K562 (cell line): ENCODE measurements around the gene ROR2. TPM values are rescaled to one million over a fixed set of nuclear protein-coding genes. Genes with fewer than 3 reads are reported as not detected.

Experiments used
- ATAC-seq: fragments of 200-7000 bp; cut with Tn5 transposase; 3 replicates; pipeline ENCODE4 v1.9.1; 2020; ENCODE audit warnings: moderate library complexity
- BruUV-seq: library from RNA; stranded (reverse); fragments of 400-500 nt; replicated peaks from 2 replicates; lab custom pipeline; 2021; lab: Mats Ljungman, UMichigan
- CTCF ChIA-PET: fragments of 300-600 bp; formaldehyde crosslinking; extraction: SDS; loops from one replicate; lab custom pipeline; 2021; ENCODE audit warnings: low intra/inter-chr PET ratio; lab: Yijun Ruan, JAX
- POLR2A ChIA-PET: fragments of 300-600, 350-650 bp; sonication (Branson Sonifier 250); formaldehyde crosslinking; extraction: SDS; loops from one replicate; lab custom pipeline; 2021; ENCODE audit warnings: antibody characterized with exemption, inconsistent platforms; lab: Yijun Ruan, JAX
- DNase-seq, 4 experiments: peaks; one replicate each; pipeline versions ENCODE4 v3.0.0 to v3.0.0-alpha.2; 2011 to 2018; ENCODE audit warnings: low spot score in 3 of 4, mixed read lengths in 3 of 4; ENCODE audit errors: extremely low read depth in 1 of 4
- FAIRE-seq: peaks from 2 replicates; lab custom pipeline; 2011; peaks lifted over from hg19 to GRCh38; lab: Jason Lieb, UNC
- H2AFZ ChIP-seq: 2 replicates; pipeline ENCODE4 v1.6.0; 2011; ENCODE audit warnings: low read depth, low read length, control low read depth, inconsistent platforms
- H3K27ac ChIP-seq: fragments of 200-600 bp; 3 replicates; pipeline ENCODE4 v1.8.0; 2011; ENCODE audit warnings: low read depth, mild to moderate bottlenecking, control low read depth, inconsistent platforms, low read length, moderate library complexity, mixed read lengths; ENCODE audit errors: extremely low read depth
- H3K27me3 ChIP-seq, 2 experiments: fragments of 300-600 bp in 1 of 2; 2 replicates in 1 of 2; 3 replicates in 1 of 2; pipeline versions ENCODE4 v1.6.0 to v1.8.0; 2011; ENCODE audit warnings: inconsistent platforms in 2 of 2, low read length in 2 of 2, mild to moderate bottlenecking in 1 of 2, mixed read lengths in 1 of 2, moderate library complexity in 1 of 2; ENCODE audit not compliant: control insufficient read depth in 2 of 2, insufficient read depth in 2 of 2
- H3K36me3 ChIP-seq: fragments of 300-600 bp; 3 replicates; pipeline ENCODE4 v1.8.0; 2011; ENCODE audit warnings: mild to moderate bottlenecking, low read length, inconsistent platforms; ENCODE audit not compliant: control insufficient read depth, insufficient read depth
- H3K4me1 ChIP-seq, 2 experiments: fragments of 200-600 bp in 1 of 2; replicated peaks in 1 of 2; 2 replicates in 1 of 2; 3 replicates in 1 of 2; pipeline versions ENCODE4 v1.5.1 to v1.8.0; 2011; ENCODE audit warnings: inconsistent platforms in 2 of 2, low read length in 2 of 2, mild to moderate bottlenecking in 1 of 2, mixed read lengths in 1 of 2, moderate library complexity in 1 of 2; ENCODE audit not compliant: control insufficient read depth in 2 of 2, insufficient read depth in 2 of 2
- H3K4me2 ChIP-seq: 2 replicates; pipeline ENCODE4 v1.6.1; 2011; ENCODE audit warnings: low read length, control low read depth, inconsistent platforms, mixed read lengths; ENCODE audit not compliant: insufficient read depth
- H3K4me3 ChIP-seq: fragments of 200-600 bp; sonication (generic), shearing (Covaris generic); 2 replicates; pipeline ENCODE4 v1.5.1; 2016; ENCODE audit warnings: control low read depth, inconsistent platforms
- H3K79me2 ChIP-seq: fragments of 200-600 bp; 3 replicates; pipeline ENCODE4 v1.8.0; 2011; ENCODE audit warnings: low read length, inconsistent platforms; ENCODE audit not compliant: control insufficient read depth, insufficient read depth
- H3K9ac ChIP-seq, 2 experiments: 2 replicates each; pipeline versions ENCODE4 v1.6.0 to v1.6.1; 2011; ENCODE audit warnings: low read depth in 2 of 2, low read length in 2 of 2, control low read depth in 1 of 2, inconsistent platforms in 1 of 2, mild to moderate bottlenecking in 1 of 2, mixed read lengths in 1 of 2; ENCODE audit not compliant: insufficient read depth in 1 of 2
- H3K9me1 ChIP-seq: one replicate; pipeline ENCODE4 v1.6.0; 2011; ENCODE audit warnings: inconsistent platforms, mild to moderate bottlenecking, low read length, moderate library complexity; ENCODE audit not compliant: control insufficient read depth, insufficient read depth
- H3K9me3 ChIP-seq: replicated peaks from 2 replicates; pipeline ENCODE4 v1.5.1; 2011; ENCODE audit warnings: low read depth, low read length, inconsistent platforms; ENCODE audit not compliant: control insufficient read depth, insufficient read depth
- H4K20me1 ChIP-seq: replicated peaks from 2 replicates; pipeline ENCODE4 v1.6.1; 2011; ENCODE audit warnings: low read length, inconsistent platforms, mixed read lengths; ENCODE audit not compliant: control insufficient read depth, insufficient read depth
- BCOR ChIP-seq: fragments of 450-650 bp; IDR thresholded peaks from 2 replicates; pipeline ENCODE4 v1.6.1; 2016
- EP300 ChIP-seq: IDR thresholded peaks from 2 replicates; pipeline ENCODE4 v1.6.1; 2012; ENCODE audit warnings: low read length, improper control_type of control experiment
- FOSL1 ChIP-seq: fragments of 200-800 bp; sonication (Bioruptor generic); conservative IDR thresholded peaks from 2 replicates; pipeline ENCODE4 v1.6.1; 2016; ENCODE audit warnings: missing genetic modification characterization, missing compliant biosample characterization
- KDM5B ChIP-seq: fragments of 200-600 bp; sonication (generic); IDR thresholded peaks from 2 replicates; pipeline ENCODE4 v1.6.1; 2012; ENCODE audit warnings: low read depth, mild to moderate bottlenecking, moderate library complexity, low read length, control low read depth, inconsistent platforms; ENCODE audit not compliant: insufficient replicate concordance
- MAZ ChIP-seq, 2 experiments: fragments of 450-650 bp in 1 of 2; sonication (generic) in 1 of 2; formaldehyde crosslinking; IDR thresholded peaks in 1 of 2; conservative IDR thresholded peaks in 1 of 2; 2 replicates each; pipeline versions ENCODE4 v1.4.0 to v1.5.0; 2020; ENCODE audit warnings: mild to moderate bottlenecking in 1 of 2, missing genetic modification reagents in 1 of 2
- MYNN ChIP-seq, 2 experiments: sonication (generic); formaldehyde crosslinking in 1 of 2; IDR thresholded peaks; 2 replicates each; pipeline versions ENCODE4 v1.5.0 to v1.6.1; 2016 to 2020; ENCODE audit warnings: antibody characterized with exemption in 1 of 2, missing genetic modification reagents in 1 of 2
- NELFE ChIP-seq: IDR thresholded peaks from 2 replicates; pipeline ENCODE4 v1.6.1; 2011; ENCODE audit warnings: mild to moderate bottlenecking; ENCODE audit not compliant: insufficient read depth, insufficient read length
- NFE2L1 ChIP-seq: fragments of 450-650 bp; IDR thresholded peaks from 2 replicates; pipeline ENCODE4 v1.6.1; 2016; ENCODE audit warnings: missing genetic modification characterization, low read depth, mild to moderate bottlenecking, missing compliant biosample characterization, moderate library complexity, borderline replicate concordance
- POLR2AphosphoS2 ChIP-seq: IDR thresholded peaks from 2 replicates; pipeline ENCODE4 v1.6.1; 2012; ENCODE audit warnings: low read length, improper control_type of control experiment
- SMAD3 ChIP-seq: fragments of 450-650 bp; formaldehyde crosslinking; conservative IDR thresholded peaks from 2 replicates; pipeline ENCODE4 v1.4.0; 2020; ENCODE audit warnings: mild to moderate bottlenecking
- TRIM28 ChIP-seq: fragments of 450-650 bp; IDR thresholded peaks from 2 replicates; pipeline ENCODE4 v1.6.1; 2017
- ZNF316 ChIP-seq: fragments of 450-650 bp; IDR thresholded peaks from 2 replicates; pipeline ENCODE4 v1.6.1; 2016
- WGBS: fragments of 100-300 bp; shearing (Covaris generic); methylation state at CpG from one replicate; pipeline ENCODE4 v1.1.6; 2016; ENCODE audit warnings: low coverage, mixed read lengths; ENCODE audit not compliant: insufficient coverage; ENCODE audit errors: missing lambda C conversion rate; 5-methylcytosine and 5-hydroxymethylcytosine counted together
- in situ Hi-C: fragments of 300-500 bp; cut with MboI; formaldehyde crosslinking; loops from 4 replicates; pipeline ENCODE4 v1.15.0; 2018; ENCODE audit warnings: inconsistent platforms, mixed read lengths
- intact Hi-C: fragments of 100-400 bp; cut with micrococcal nuclease; formaldehyde crosslinking; loops from 2 replicates; pipeline ENCODE4 v1.14.2; 2022
- polyA plus RNA-seq, 8 experiments: library from polyadenylated mRNA; depleted of rRNA in 4 of 8; stranded (reverse) in 5 of 8; unstranded in 3 of 8; fragments of >200 nt; fragmentation: Nextera tagmentation in 2 of 8; fragmentation: Illumina TruSeq in 1 of 8; extraction: Ambion mirVana in 2 of 8; extraction: Trizol in 1 of 8; gene quantifications; 2 replicates each; pipeline versions ENCODE4 v1.2.1 to v1.2.3, GENCODE V29; 2011 to 2014; ENCODE audit warnings: inconsistent platforms in 1 of 8, missing spikeins in 1 of 8
- total RNA-seq, 7 experiments: library from RNA; depleted of rRNA in 6 of 7; stranded (reverse); fragments of >200 nt in 6 of 7; fragmentation: Illumina TruSeq in 2 of 7; extraction: Trizol in 2 of 7; gene quantifications; 2 replicates each; pipeline versions ENCODE4 v1.2.1 to v1.2.3, GENCODE V29; 2011 to 2021; ENCODE audit warnings: low replicate concordance in 1 of 7
- TF ChIP-seq, protein P1 (sequence below): fragments of 450-650 bp; formaldehyde crosslinking; IDR thresholded peaks from 2 replicates; pipeline ENCODE4 v1.4.0; 2020; ENCODE audit warnings: mild to moderate bottlenecking, moderate library complexity

ROR2 gene
- total and polyA plus RNA-seq, 9 of the 15 experiments (the other 6 are each of a cell fraction or from before 2014, with no cell fraction given), result 5.6 to 33.8 (median 15.3) TPM

DNA sequence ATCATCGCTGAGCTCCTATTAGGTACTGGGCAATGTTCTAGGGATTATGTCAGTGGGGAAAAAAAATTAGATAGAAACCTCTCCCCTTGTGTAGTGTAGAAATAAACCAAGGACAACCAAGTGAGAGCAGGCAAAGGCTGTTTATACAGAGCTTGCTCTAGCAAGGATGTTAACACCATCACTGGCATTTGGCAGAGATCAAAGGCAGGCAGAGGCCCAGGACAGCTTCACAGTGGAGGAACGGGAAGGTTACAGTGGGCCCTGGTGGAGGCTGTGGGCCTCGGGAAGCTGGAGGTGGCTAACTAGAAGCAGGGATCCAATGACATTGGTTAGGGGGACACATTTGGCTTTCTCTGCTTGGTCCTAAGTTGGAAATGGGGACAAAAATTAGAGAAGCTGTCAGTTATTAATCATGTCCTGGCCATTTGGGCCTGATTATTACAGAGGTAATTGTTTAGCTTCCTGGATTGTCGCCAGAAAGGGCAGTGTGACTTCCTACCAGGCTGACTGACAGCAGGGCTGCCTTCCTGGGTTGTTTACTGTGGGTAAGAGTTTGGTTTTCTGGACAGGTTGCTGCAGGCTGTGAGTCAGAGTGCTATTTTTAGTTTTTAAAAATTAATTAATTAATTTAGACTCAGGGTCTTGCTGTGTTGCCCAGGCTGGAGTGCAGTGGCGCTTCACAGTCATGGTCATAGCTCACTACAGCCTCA is 259.3 kb downstream of the ROR2 start:
- no peaks in the 10 kb centered on the region for H4K20me1 ChIP-seq
- ChIA-PET POLR2A (interaction anchor here (0.5 kb wide), 1 partner anchor 106 kb away, joined by 3 read pairs; no protein-coding TSS in a partner anchor), CTCF (interaction anchor here (0.6 kb wide), 1 partner anchor 176 kb away, joined by 3 read pairs; no protein-coding TSS in a partner anchor)
- no peak overlapping the region for H3K4me3 ChIP-seq
- no peaks in the 10 kb centered on the region for H3K79me2 ChIP-seq
- H3K4me1 ChIP-seq, result no peaks in the 10 kb centered on the region
- intact Hi-C loops (no loop called here), in situ Hi-C loops (no loop called here)
- H3K9me1 ChIP-seq, result no peaks in the 10 kb centered on the region
- no peak overlapping the region for H2AFZ ChIP-seq
- ATAC-seq, result no peak
- WGBS, result 6% methylated on average over 5 of the region's 5 CpGs
- no peak overlapping the region for H3K9ac ChIP-seq
- no peak overlapping the region for H3K27ac ChIP-seq
- DNase-seq, result no peak
- no peaks in the 10 kb centered on the region for H3K9me3 ChIP-seq
- H3K27me3 ChIP-seq, result no peaks in the 10 kb centered on the region
- no peak for TF ChIP-seq KDM5B
- no peak for TF ChIP-seq MYNN (IDR thresholded peaks at IDR 0.05)
- no peak for TF ChIP-seq MYNN (CRISPR knock-in tag; IDR thresholded peaks at IDR 0.05)
- no peak for TF ChIP-seq SMAD3
- no peak for TF ChIP-seq TRIM28
- TF ChIP-seq BCOR, result no peak
- TF ChIP-seq POLR2AphosphoS2, result no peak
- TF ChIP-seq NFE2L1 (tag), result no peak
- TF ChIP-seq EP300, result no peak
- TF ChIP-seq NELFE, result no peak
- TF ChIP-seq ZNF316, result no peak
- TF ChIP-seq, protein P1, sequence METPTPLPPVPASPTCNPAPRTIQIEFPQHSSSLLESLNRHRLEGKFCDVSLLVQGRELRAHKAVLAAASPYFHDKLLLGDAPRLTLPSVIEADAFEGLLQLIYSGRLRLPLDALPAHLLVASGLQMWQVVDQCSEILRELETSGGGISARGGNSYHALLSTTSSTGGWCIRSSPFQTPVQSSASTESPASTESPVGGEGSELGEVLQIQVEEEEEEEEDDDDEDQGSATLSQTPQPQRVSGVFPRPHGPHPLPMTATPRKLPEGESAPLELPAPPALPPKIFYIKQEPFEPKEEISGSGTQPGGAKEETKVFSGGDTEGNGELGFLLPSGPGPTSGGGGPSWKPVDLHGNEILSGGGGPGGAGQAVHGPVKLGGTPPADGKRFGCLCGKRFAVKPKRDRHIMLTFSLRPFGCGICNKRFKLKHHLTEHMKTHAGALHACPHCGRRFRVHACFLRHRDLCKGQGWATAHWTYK (CRISPR knock-in tag), result no peak
- TF ChIP-seq FOSL1 (tag), result no peak
- no peak for TF ChIP-seq MAZ (CRISPR knock-in tag; conservative IDR thresholded peaks at IDR 0.05 in 1 of 2, IDR thresholded peaks at IDR 0.05 in 1 of 2)
- H3K36me3 ChIP-seq, result no peaks in the 10 kb centered on the region
- BruUV-seq, result no TSS peak
- no peak for FAIRE-seq
- H3K4me2 ChIP-seq, result no peak overlapping the region
